Measurements from ENCODE around the gene AFAP1. TPM values are rescaled to one million over a fixed set of nuclear protein-coding genes. Genes with fewer than 3 reads are reported as not detected.

Gene AFAP1
- total RNA-seq, 1 experiment from 2014 or later: 42.1 TPM

GRCh38 chr4:7767526-7767925 is 172.1 kb downstream of the AFAP1 start:
- Histone ChIP-seq H3K36me3 (ENCODE audit: low read depth, low read length) (peaks cover 24% of the 10 kb centered on the region; the same call in 1 of the 2 replicates), H3K9ac (ENCODE audit: low read length) (no peak overlapping the region), H3K9me3 (ENCODE audit: low read length) (no peaks in the 10 kb centered on the region), H3K4me1 (ENCODE audit: insufficient read depth, low read length) (no peaks in the 10 kb centered on the region), H3K4me3 (ENCODE audit: low read length) (no peak overlapping the region), H3K27me3 (ENCODE audit: low read length) (no peaks in the 10 kb centered on the region), H2AFZ (ENCODE audit: low read length) (no peak overlapping the region), H3K4me2 (ENCODE audit: low read length) (no peak overlapping the region), H3K27ac (ENCODE audit: low read length) (no peak overlapping the region), H3F3A (ENCODE audit: low read length, unreplicated experiment) (no peaks in the 10 kb centered on the region), H4K20me1 (ENCODE audit: low read length) (no peaks in the 10 kb centered on the region), H3K79me2 (ENCODE audit: low read length) (no peaks in the 10 kb centered on the region), H3K9me2 (replicated peaks; ENCODE audit: low read length) (no peaks in the 10 kb centered on the region)
- DNase-seq (no peak), ATAC-seq (no peak)
- intact Hi-C loops (cut with micrococcal nuclease): no loop called here
- POLR2A ChIA-PET (ENCODE audit: unreplicated experiment): no interaction called here
- CTCF ChIA-PET: no interaction called here
- TF ChIP-seq CTCF (conservative IDR thresholded peaks at IDR 0.05; ENCODE audit: low read depth, low read length) (no peak), EZH2 (IDR thresholded peaks at IDR 0.05; ENCODE audit: low read length, unreplicated experiment) (no peak), EZH2phosphoT487 (IDR thresholded peaks at IDR 0.05; ENCODE audit: borderline replicate concordance, low read length) (no peak)
- no TSS peak for BruUV-seq (replicated peaks)

- no peak overlapping the region for H2AFZ ChIP-seq (ENCODE audit: low read length)
- H3K27me3 ChIP-seq (ENCODE audit: low read length): no peaks in the 10 kb centered on the region
- no peaks in the 10 kb centered on the region for H3K79me2 ChIP-seq (ENCODE audit: low read length)
- POLR2A ChIA-PET (ENCODE audit: unreplicated experiment): no interaction called here
- intact Hi-C loops (cut with micrococcal nuclease): no loop called here
- H3K27ac ChIP-seq (ENCODE audit: low read length): no peak overlapping the region
- CTCF ChIA-PET: no interaction called here
- ATAC-seq: no peak
- no peaks in the 10 kb centered on the region for H3K4me1 ChIP-seq (ENCODE audit: insufficient read depth, low read length)
- no peak for TF ChIP-seq CTCF (conservative IDR thresholded peaks at IDR 0.05; ENCODE audit: low read depth, low read length)
- TF ChIP-seq EZH2phosphoT487 (IDR thresholded peaks at IDR 0.05; ENCODE audit: borderline replicate concordance, low read length): no peak
- no peak for TF ChIP-seq EZH2 (IDR thresholded peaks at IDR 0.05; ENCODE audit: low read length, unreplicated experiment)
- no peaks in the 10 kb centered on the region for H3F3A ChIP-seq (ENCODE audit: low read length, unreplicated experiment)
- H3K4me2 ChIP-seq (ENCODE audit: low read length): no peak overlapping the region
- no peak overlapping the region for H3K4me3 ChIP-seq (ENCODE audit: low read length)
- no TSS peak for BruUV-seq (replicated peaks)
- no peak for DNase-seq
- no peak overlapping the region for H3K9ac ChIP-seq (ENCODE audit: low read length)
- no peaks in the 10 kb centered on the region for H3K9me2 ChIP-seq (replicated peaks; ENCODE audit: low read length)
- no peaks in the 10 kb centered on the region for H4K20me1 ChIP-seq (ENCODE audit: low read length)
- peaks cover 28% of the 10 kb centered on the region; the same call in 1 of the 2 replicates for H3K36me3 ChIP-seq (ENCODE audit: low read depth, low read length)
- no peaks in the 10 kb centered on the region for H3K9me3 ChIP-seq (ENCODE audit: low read length)
Observed at GRCh38 chr4:7766661-7767345, 172.9 kb downstream of the AFAP1 start.

DNA sequence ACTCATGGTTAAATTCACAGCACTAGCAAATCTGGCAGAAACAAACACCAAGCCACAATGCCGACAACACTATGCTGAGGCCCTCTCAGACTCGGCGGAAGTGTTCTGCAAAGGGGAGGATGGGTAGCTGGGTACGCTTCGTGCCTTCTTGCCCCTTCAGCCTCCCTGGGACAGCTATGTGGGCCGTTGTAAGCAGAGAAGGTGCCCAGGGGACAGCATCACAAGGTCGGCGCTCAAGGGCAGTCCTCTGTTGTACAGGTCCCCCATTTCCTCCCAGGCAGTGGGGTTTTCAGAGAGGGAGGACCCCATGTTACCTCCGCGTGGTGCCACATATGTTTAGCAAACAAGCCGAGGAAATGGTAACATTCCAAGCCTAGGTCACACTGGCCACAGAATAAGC is 173.6 kb downstream of the AFAP1 start:
- Histone ChIP-seq H3K4me2 (ENCODE audit: low read length) (no peak overlapping the region), H3K4me1 (ENCODE audit: insufficient read depth, low read length) (no peaks in the 10 kb centered on the region), H3K4me3 (ENCODE audit: low read length) (no peak overlapping the region), H3K9me2 (replicated peaks; ENCODE audit: low read length) (no peaks in the 10 kb centered on the region), H3K79me2 (ENCODE audit: low read length) (no peaks in the 10 kb centered on the region), H2AFZ (ENCODE audit: low read length) (no peak overlapping the region), H3K27ac (ENCODE audit: low read length) (no peak overlapping the region), H4K20me1 (ENCODE audit: low read length) (no peaks in the 10 kb centered on the region), H3K9ac (ENCODE audit: low read length) (no peak overlapping the region), H3F3A (ENCODE audit: low read length, unreplicated experiment) (no peaks in the 10 kb centered on the region), H3K36me3 (ENCODE audit: low read depth, low read length) (peaks cover 33% of the 10 kb centered on the region; the same call in 1 of the 2 replicates), H3K9me3 (ENCODE audit: low read length) (no peaks in the 10 kb centered on the region), H3K27me3 (ENCODE audit: low read length) (no peaks in the 10 kb centered on the region)
- DNase-seq: no peak
- intact Hi-C loops (cut with micrococcal nuclease): no loop called here
- ATAC-seq: no peak
- CTCF ChIA-PET: no interaction called here
- no TSS peak for BruUV-seq (replicated peaks)
- TF ChIP-seq CTCF (conservative IDR thresholded peaks at IDR 0.05; ENCODE audit: low read depth, low read length) (no peak), EZH2 (IDR thresholded peaks at IDR 0.05; ENCODE audit: low read length, unreplicated experiment) (no peak), EZH2phosphoT487 (IDR thresholded peaks at IDR 0.05; ENCODE audit: borderline replicate concordance, low read length) (no peak)
- POLR2A ChIA-PET (ENCODE audit: unreplicated experiment): no interaction called here
